ENCODE measurements around the gene EPC2. TPM values are rescaled to one million over a fixed set of nuclear protein-coding genes. Genes with fewer than 3 reads are reported as not detected.

EPC2 gene
- polyA plus RNA-seq, 3 donors = 1.4 to 19.2 (median 2.0) TPM

DNA sequence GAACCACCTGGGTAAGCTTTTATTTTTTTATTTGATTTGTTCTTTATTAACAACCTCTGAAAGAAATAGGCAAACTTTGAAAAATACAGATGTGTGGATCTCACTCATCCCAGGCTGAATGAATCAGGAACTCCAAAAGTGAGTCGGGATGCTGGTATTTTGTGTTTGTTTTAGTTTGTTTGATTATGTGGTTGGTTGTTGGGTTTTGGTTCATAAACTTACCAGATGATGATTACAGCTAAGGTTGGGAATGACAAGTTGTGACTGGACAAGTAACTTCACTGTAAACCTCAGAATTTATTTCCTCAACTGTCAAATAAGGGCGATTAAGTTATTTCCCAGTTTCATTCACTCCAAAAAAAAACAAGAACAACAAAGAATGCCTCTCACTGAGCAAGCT lies 150.0 kb downstream of the EPC2 start:
- Mint-ChIP-seq H3K27me3 (ENCODE audit: low read depth in 3 of 3) (peaks cover 2 to 7% (median 2%) of the 10 kb centered on the region in 3 donors), H3K4me1 (no peaks in the 10 kb centered on the region), H3K36me3 (peaks cover 0 to 2% of the 10 kb centered on the region in 2 donors), H3K9me3 (no peaks in the 10 kb centered on the region), H3K27ac (no peak overlapping the region), H3K4me3 (no peak overlapping the region)
- H2AFZ ChIP-seq (ENCODE audit: insufficient read depth, low read depth, low read length, poor library complexity, severe bottlenecking) = no peak overlapping the region
- TF ChIP-seq, protein P1, sequence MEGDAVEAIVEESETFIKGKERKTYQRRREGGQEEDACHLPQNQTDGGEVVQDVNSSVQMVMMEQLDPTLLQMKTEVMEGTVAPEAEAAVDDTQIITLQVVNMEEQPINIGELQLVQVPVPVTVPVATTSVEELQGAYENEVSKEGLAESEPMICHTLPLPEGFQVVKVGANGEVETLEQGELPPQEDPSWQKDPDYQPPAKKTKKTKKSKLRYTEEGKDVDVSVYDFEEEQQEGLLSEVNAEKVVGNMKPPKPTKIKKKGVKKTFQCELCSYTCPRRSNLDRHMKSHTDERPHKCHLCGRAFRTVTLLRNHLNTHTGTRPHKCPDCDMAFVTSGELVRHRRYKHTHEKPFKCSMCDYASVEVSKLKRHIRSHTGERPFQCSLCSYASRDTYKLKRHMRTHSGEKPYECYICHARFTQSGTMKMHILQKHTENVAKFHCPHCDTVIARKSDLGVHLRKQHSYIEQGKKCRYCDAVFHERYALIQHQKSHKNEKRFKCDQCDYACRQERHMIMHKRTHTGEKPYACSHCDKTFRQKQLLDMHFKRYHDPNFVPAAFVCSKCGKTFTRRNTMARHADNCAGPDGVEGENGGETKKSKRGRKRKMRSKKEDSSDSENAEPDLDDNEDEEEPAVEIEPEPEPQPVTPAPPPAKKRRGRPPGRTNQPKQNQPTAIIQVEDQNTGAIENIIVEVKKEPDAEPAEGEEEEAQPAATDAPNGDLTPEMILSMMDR (IDR thresholded peaks at IDR 0.05) = no peak
- no peaks in the 10 kb centered on the region for H3K4me1 ChIP-seq (ENCODE audit: control insufficient read depth in 1 of 2, insufficient read depth in 2 of 2, low read length in 2 of 2)
- H3K4me2 ChIP-seq (replicated peaks; ENCODE audit: extremely low read depth, low read length, poor library complexity, severe bottlenecking) = no peak overlapping the region
- peaks cover 0 to 2% of the 10 kb centered on the region in 2 donors for H3K36me3 ChIP-seq (replicated peaks in 1 of 2; ENCODE audit: control insufficient read depth in 1 of 2, insufficient read depth in 2 of 2, low read length in 2 of 2)
- no peak overlapping the region for H3K4me3 ChIP-seq (replicated peaks in 1 of 3; ENCODE audit: low read depth in 2 of 3, low read length in 3 of 3)
- H3K27me3 ChIP-seq (ENCODE audit: control insufficient read depth in 2 of 2, insufficient read depth in 2 of 2, low read length in 2 of 2) = no peaks in the 10 kb centered on the region
- DNase-seq = no peak
- no peak overlapping the region for H3K27ac ChIP-seq (ENCODE audit: low read depth in 1 of 2, low read length in 2 of 2)
- no peaks in the 10 kb centered on the region for H3K79me2 ChIP-seq (ENCODE audit: insufficient read depth, low read length)
- H3K9ac ChIP-seq (ENCODE audit: insufficient read depth, low read length, poor library complexity, severe bottlenecking) = no peak overlapping the region
- no peaks in the 10 kb centered on the region for H4K20me1 ChIP-seq (ENCODE audit: insufficient read depth, low read length)
- WGBS (ENCODE audit: insufficient coverage) = 69% methylated on average over 2 of the region's 2 CpGs
- no peaks in the 10 kb centered on the region for H3K9me3 ChIP-seq (replicated peaks in 1 of 2; ENCODE audit: control insufficient read depth in 1 of 2, insufficient read depth in 1 of 2, low read length in 2 of 2)
- intact Hi-C loops (cut with micrococcal nuclease) = no loop called here

DNA sequence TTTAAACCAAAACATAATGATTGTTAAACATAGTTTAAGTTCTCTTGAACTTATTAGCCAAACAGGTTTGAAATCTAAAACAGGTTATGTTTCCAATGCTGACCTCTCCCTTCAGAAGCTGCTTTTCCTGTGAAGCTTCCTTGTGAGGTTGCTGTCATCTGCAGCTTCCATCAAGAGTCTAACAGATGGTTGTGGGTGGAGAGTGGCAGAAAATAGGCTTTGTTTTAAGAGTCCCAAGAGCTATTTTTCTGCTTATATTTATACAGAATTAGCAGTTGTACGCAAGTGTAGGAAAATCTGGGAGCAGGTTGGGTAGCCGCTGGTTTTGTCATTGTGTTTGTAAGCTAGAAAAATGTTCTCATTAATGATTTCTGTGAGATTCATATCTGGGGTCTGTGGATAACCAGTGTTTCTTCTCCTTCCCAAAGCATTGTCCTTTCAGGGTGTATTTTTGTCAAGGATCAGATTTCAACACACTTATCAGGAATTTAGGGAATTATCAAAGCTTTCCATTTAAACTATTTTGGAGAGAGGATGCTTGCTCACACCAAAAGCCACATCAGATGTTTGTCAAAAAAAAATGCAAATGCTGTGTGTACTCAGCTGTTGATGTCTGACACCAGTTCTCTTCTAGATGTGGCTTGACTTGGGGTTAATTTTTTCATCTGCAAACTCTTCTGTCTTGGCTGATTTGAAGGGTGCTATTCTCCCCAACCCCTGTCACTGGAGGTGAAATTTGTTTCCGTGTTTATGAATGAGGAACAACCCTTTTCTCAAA lies 152.4 kb downstream of the EPC2 start:
- no CpG with 5 or more reads among the region's 3 CpGs for WGBS (ENCODE audit: insufficient coverage)

More for the DNA sequence above, 152.4 kb downstream of the EPC2 start:
- no peaks in the 10 kb centered on the region for H3K27me3 ChIP-seq (ENCODE audit: control insufficient read depth in 2 of 2, insufficient read depth in 2 of 2, low read length in 2 of 2)
- H3K79me2 ChIP-seq (ENCODE audit: insufficient read depth, low read length) = no peaks in the 10 kb centered on the region
- Mint-ChIP-seq H3K36me3 (no peaks in the 10 kb centered on the region), H3K4me3 (no peak overlapping the region), H3K27ac (no peak overlapping the region), H3K27me3 (ENCODE audit: low read depth in 3 of 3) (peaks cover 2 to 7% (median 2%) of the 10 kb centered on the region in 3 donors), H3K4me1 (no peaks in the 10 kb centered on the region), H3K9me3 (no peaks in the 10 kb centered on the region)
- H3K36me3 ChIP-seq (replicated peaks in 1 of 2; ENCODE audit: control insufficient read depth in 1 of 2, insufficient read depth in 2 of 2, low read length in 2 of 2) = no peaks in the 10 kb centered on the region
- H3K27ac ChIP-seq (ENCODE audit: low read depth in 1 of 2, low read length in 2 of 2) = no peak overlapping the region
- H3K4me2 ChIP-seq (replicated peaks; ENCODE audit: extremely low read depth, low read length, poor library complexity, severe bottlenecking) = no peak overlapping the region
- no peaks in the 10 kb centered on the region for H3K9me3 ChIP-seq (replicated peaks in 1 of 2; ENCODE audit: control insufficient read depth in 1 of 2, insufficient read depth in 1 of 2, low read length in 2 of 2)
- no peaks in the 10 kb centered on the region for H4K20me1 ChIP-seq (ENCODE audit: insufficient read depth, low read length)
- intact Hi-C loops (cut with micrococcal nuclease) = no loop called here
- H3K4me1 ChIP-seq (ENCODE audit: control insufficient read depth in 1 of 2, insufficient read depth in 2 of 2, low read length in 2 of 2) = no peaks in the 10 kb centered on the region
- DNase-seq = no peak
- H3K9ac ChIP-seq (ENCODE audit: insufficient read depth, low read length, poor library complexity, severe bottlenecking) = no peak overlapping the region
- H3K4me3 ChIP-seq (replicated peaks in 1 of 3; ENCODE audit: low read depth in 2 of 3, low read length in 3 of 3) = no peak overlapping the region
- TF ChIP-seq, protein P1 (IDR thresholded peaks at IDR 0.05) = no peak
- no peak overlapping the region for H2AFZ ChIP-seq (ENCODE audit: insufficient read depth, low read depth, low read length, poor library complexity, severe bottlenecking)
